Keratinocyte (primary cell): Measurements from ENCODE around the gene ATXN7. TPM values are rescaled to one million over a fixed set of nuclear protein-coding genes. Genes with fewer than 3 reads are reported as not detected.

Experiments used
- DNase-seq: peaks from one replicate; pipeline ENCODE4 v3.0.0-alpha.2; 2011; ENCODE audit warnings: low read depth, missing footprints, low spot score
- FAIRE-seq: peaks from 2 replicates; lab custom pipeline; 2011; peaks lifted over from hg19 to GRCh38; lab: Jason Lieb, UNC
- H2AFZ ChIP-seq: 2 replicates; pipeline ENCODE4 v1.6.0; 2012; ENCODE audit warnings: low read length, control low read depth, inconsistent platforms; ENCODE audit not compliant: control insufficient read depth
- H3K27ac ChIP-seq: 2 replicates; pipeline ENCODE4 v1.5.1; 2011; ENCODE audit warnings: low read length; ENCODE audit not compliant: control insufficient read depth, insufficient read depth
- H3K27me3 ChIP-seq: 3 replicates; pipeline ENCODE4 v1.6.0; 2011; ENCODE audit warnings: low read length; ENCODE audit not compliant: control insufficient read depth, insufficient read depth; ENCODE audit errors: extremely low read depth
- H3K36me3 ChIP-seq, 2 experiments: 2 replicates in 1 of 2; 3 replicates in 1 of 2; pipeline ENCODE4 v1.5.1; 2011; ENCODE audit warnings: low read length in 2 of 2, mild to moderate bottlenecking in 1 of 2; ENCODE audit not compliant: control insufficient read depth in 2 of 2, insufficient read depth in 2 of 2; ENCODE audit errors: extremely low read depth in 1 of 2
- H3K4me1 ChIP-seq: 3 replicates; pipeline ENCODE4 v1.5.1; 2011; ENCODE audit warnings: low read length; ENCODE audit not compliant: control insufficient read depth, insufficient read depth; ENCODE audit errors: extremely low read depth
- H3K4me2 ChIP-seq: 3 replicates; pipeline ENCODE4 v1.6.0; 2011; ENCODE audit warnings: low read depth, low read length; ENCODE audit not compliant: control insufficient read depth, insufficient read depth; ENCODE audit errors: extremely low read depth
- H3K4me3 ChIP-seq, 3 experiments: fragments of 200-600 bp in 1 of 3; sonication (generic) in 1 of 3; 2 replicates in 2 of 3; 3 replicates in 1 of 3; pipeline ENCODE4 v1.5.1; 2011 to 2016; ENCODE audit warnings: low read length in 3 of 3, mild to moderate bottlenecking in 3 of 3, control low read depth in 2 of 3, inconsistent platforms in 1 of 3, low read depth in 1 of 3, mixed read lengths in 1 of 3, mixed run types in 1 of 3, moderate library complexity in 1 of 3; ENCODE audit not compliant: control insufficient read depth in 2 of 3, insufficient read depth in 2 of 3; ENCODE audit errors: extremely low read depth in 1 of 3
- H3K79me2 ChIP-seq: 2 replicates; pipeline ENCODE4 v1.6.0; 2012; ENCODE audit warnings: low read length; ENCODE audit not compliant: control insufficient read depth, insufficient read depth
- H3K9ac ChIP-seq: 3 replicates; pipeline ENCODE4 v1.6.0; 2011; ENCODE audit warnings: low read length; ENCODE audit not compliant: control insufficient read depth, insufficient read depth; ENCODE audit errors: extremely low read depth
- H3K9me1 ChIP-seq: 3 replicates; pipeline ENCODE4 v1.6.0; 2011; ENCODE audit warnings: low read length; ENCODE audit not compliant: control insufficient read depth, insufficient read depth; ENCODE audit errors: extremely low read depth
- H3K9me3 ChIP-seq: 2 replicates; pipeline ENCODE4 v1.5.1; 2012; ENCODE audit warnings: low read depth, low read length; ENCODE audit not compliant: control insufficient read depth
- H4K20me1 ChIP-seq: 3 replicates; pipeline ENCODE4 v1.6.0; 2011; ENCODE audit warnings: low read length; ENCODE audit not compliant: control insufficient read depth, insufficient read depth; ENCODE audit errors: extremely low read depth
- CTCF ChIP-seq, 3 experiments: IDR thresholded peaks in 1 of 3; conservative IDR thresholded peaks in 1 of 3; optimal IDR thresholded peaks in 1 of 3; 2 replicates in 2 of 3; 3 replicates in 1 of 3; pipeline versions ENCODE3 to v1.5.1; 2011; ENCODE audit warnings: low read length in 3 of 3, mild to moderate bottlenecking in 3 of 3, moderate library complexity in 2 of 3, control low read depth in 1 of 3, inconsistent platforms in 1 of 3; ENCODE audit not compliant: insufficient read depth in 2 of 3; ENCODE audit errors: extremely low read depth in 1 of 3
- EZH2 ChIP-seq: IDR thresholded peaks from one replicate; pipeline ENCODE4 v1.6.1; 2012; ENCODE audit warnings: inconsistent platforms, mild to moderate bottlenecking, low read length, moderate library complexity
- dilution Hi-C: fragments of 300-500 bp; cut with MboI; formaldehyde crosslinking; loops from one replicate; pipeline ENCODE4 v1.7.0; 2020; ENCODE audit warnings: low sequenced_read_pairs; ENCODE audit not compliant: extremely low pct_ligation_motif_present
- polyA plus RNA-seq, 5 experiments: library from polyadenylated mRNA; depleted of rRNA in 3 of 5; stranded (reverse) in 3 of 5; stranded (forward) in 1 of 5; unstranded in 1 of 5; fragments of >200 nt; gene quantifications; 1 replicate in 1 of 5; 2 replicates in 3 of 5; 3 replicates in 1 of 5; pipeline versions ENCODE4 v1.2.1 to v1.2.3, GENCODE V29; 2011 to 2012; ENCODE audit warnings: missing spikeins in 2 of 5, low read depth in 1 of 5, low replicate concordance in 1 of 5

The ATXN7 gene
- polyA plus RNA-seq, 1 donor (not counting 4 experiments of a cell fraction or from before 2014, with no cell fraction given): 8.8 TPM

GRCh38 chr3:63841704-63842103 lies 22.0 kb upstream of the ATXN7 start:
- no peaks in the 10 kb centered on the region for H3K9me3 ChIP-seq
- no peak overlapping the region for H3K4me2 ChIP-seq
- dilution Hi-C loops: no loop called here
- H3K9ac ChIP-seq: no peak overlapping the region
- H3K79me2 ChIP-seq: peaks cover 35% of the 10 kb centered on the region
- FAIRE-seq (no peak), DNase-seq (no peak)
- no peaks in the 10 kb centered on the region for H3K36me3 ChIP-seq
- H3K27me3 ChIP-seq: no peaks in the 10 kb centered on the region
- H3K4me1 ChIP-seq: no peaks in the 10 kb centered on the region
- no peaks in the 10 kb centered on the region for H3K9me1 ChIP-seq
- H2AFZ ChIP-seq: no peak overlapping the region
- no peaks in the 10 kb centered on the region for H4K20me1 ChIP-seq
- TF ChIP-seq EZH2: no peak
- TF ChIP-seq CTCF (optimal IDR thresholded peaks at IDR 0.05 in 1 of 3, IDR thresholded peaks at IDR 0.05 in 1 of 3, conservative IDR thresholded peaks at IDR 0.05 in 1 of 3; ENCODE audit: extremely low read depth in 1 of 3, insufficient read depth in 2 of 3, low read length in 3 of 3): no peak
- H3K27ac ChIP-seq: no peak overlapping the region
- no peak overlapping the region for H3K4me3 ChIP-seq

GRCh38 chr3:63842127-63842526 lies 21.5 kb upstream of the ATXN7 start:
- H3K9me1 ChIP-seq: no peaks in the 10 kb centered on the region
- H3K4me1 ChIP-seq: no peaks in the 10 kb centered on the region
- no peak overlapping the region for H3K4me3 ChIP-seq
- no peaks in the 10 kb centered on the region for H4K20me1 ChIP-seq
- H3K9ac ChIP-seq: no peak overlapping the region
- TF ChIP-seq CTCF (optimal IDR thresholded peaks at IDR 0.05 in 1 of 3, IDR thresholded peaks at IDR 0.05 in 1 of 3, conservative IDR thresholded peaks at IDR 0.05 in 1 of 3; ENCODE audit: extremely low read depth in 1 of 3, insufficient read depth in 2 of 3, low read length in 3 of 3) (no peak), EZH2 (no peak)
- no peak overlapping the region for H3K27ac ChIP-seq
- FAIRE-seq (no peak), DNase-seq (no peak)
- dilution Hi-C loops: no loop called here
- no peak overlapping the region for H2AFZ ChIP-seq
- H3K36me3 ChIP-seq: no peaks in the 10 kb centered on the region
- H3K27me3 ChIP-seq: no peaks in the 10 kb centered on the region
- no peaks in the 10 kb centered on the region for H3K9me3 ChIP-seq
- H3K79me2 ChIP-seq: peaks cover 37% of the 10 kb centered on the region
- no peak overlapping the region for H3K4me2 ChIP-seq
